GM12873 (cell line): ENCODE results near the gene LYST.

Experiments
- CTCF ChIP-seq: IDR thresholded peaks from 2 replicates; pipeline ENCODE4 v1.5.1; 2012; ENCODE audit warnings: low read depth, mild to moderate bottlenecking, moderate library complexity, low read length, control low read depth; ENCODE audit not compliant: insufficient read depth; ENCODE audit errors: missing control alignments

The LYST gene

GRCh38 chr1:235679644-235680043 is 187.1 kb downstream of the LYST start:
- TF ChIP-seq CTCF, result no peak

- no peak for TF ChIP-seq CTCF
These were observed 187.7 kb downstream of the LYST start for GRCh38 chr1:235679005-235679404.

GRCh38 chr1:235675152-235675890 is 191.4 kb downstream of the LYST start:
- TF ChIP-seq CTCF, result no peak

GRCh38 chr1:235673981-235674380 is 192.7 kb downstream of the LYST start:
- no peak for TF ChIP-seq CTCF

GRCh38 chr1:235671992-235672391 is 194.7 kb downstream of the LYST start:
- no peak for TF ChIP-seq CTCF

- no peak for TF ChIP-seq CTCF
These were observed 196.4 kb downstream of the LYST start for GRCh38 chr1:235670157-235670776.

- no peak for TF ChIP-seq CTCF
These were observed 197.4 kb downstream of the LYST start for GRCh38 chr1:235669277-235669676.
